CD1c-positive myeloid dendritic cell (primary cell): ENCODE results near the gene RDH14.

Experiments used
- DNase-seq: peaks from one replicate; pipeline ENCODE4 v3.0.0-alpha.2; 2016; ENCODE audit errors: extremely low spot score

Gene RDH14

GRCh38 chr2:18566145-18566769, 5.8 kb upstream of the RDH14 start:
- DNase-seq, result no peak

GRCh38 chr2:18560797-18561085, 288 bp upstream of the RDH14 start:
- no peak for DNase-seq

GRCh38 chr2:18559531-18560030, 872 bp downstream of the RDH14 start:
- DNase-seq, result peak; percentile 2

- DNase-seq, result no peak
Observed at GRCh38 chr2:18558458-18558857, 2.0 kb downstream of the RDH14 start.

GRCh38 chr2:18557121-18557520, 3.3 kb downstream of the RDH14 start:
- DNase-seq, result no peak

GRCh38 chr2:18552351-18553077, 7.9 kb downstream of the RDH14 start:
- DNase-seq, result no peak

- DNase-seq, result no peak
Observed at GRCh38 chr2:18551623-18552022, 8.8 kb downstream of the RDH14 start.

GRCh38 chr2:18551169-18551568, 9.3 kb downstream of the RDH14 start:
- no peak for DNase-seq

- no peak for DNase-seq
Observed at GRCh38 chr2:18550433-18550832, 10.0 kb downstream of the RDH14 start.

GRCh38 chr2:18549083-18549482, 11.4 kb downstream of the RDH14 start:
- DNase-seq, result no peak

- no peak for DNase-seq
Observed at GRCh38 chr2:18548621-18549020, 11.8 kb downstream of the RDH14 start.

- DNase-seq, result no peak
Observed at GRCh38 chr2:18546567-18546966, 13.9 kb downstream of the RDH14 start.

- DNase-seq, result no peak
Observed at GRCh38 chr2:18545384-18545783, 15.1 kb downstream of the RDH14 start.

- no peak for DNase-seq
Observed at GRCh38 chr2:18544171-18544570, 16.3 kb downstream of the RDH14 start.

- DNase-seq, result no peak
Observed at GRCh38 chr2:18540872-18541271, 19.6 kb downstream of the RDH14 start.

GRCh38 chr2:18536697-18537096, 23.8 kb downstream of the RDH14 start:
- no peak for DNase-seq

- no peak for DNase-seq
Observed at GRCh38 chr2:18536100-18536499, 24.4 kb downstream of the RDH14 start.

- no peak for DNase-seq
Observed at GRCh38 chr2:18531194-18531593, 29.3 kb downstream of the RDH14 start.

GRCh38 chr2:18527822-18528221, 32.6 kb downstream of the RDH14 start:
- DNase-seq, result no peak

GRCh38 chr2:18527326-18527725, 33.1 kb downstream of the RDH14 start:
- DNase-seq, result no peak

- DNase-seq, result no peak
Observed at GRCh38 chr2:18526429-18526828, 34.0 kb downstream of the RDH14 start.

- no peak for DNase-seq
Observed at GRCh38 chr2:18525852-18526251, 34.6 kb downstream of the RDH14 start.

- no peak for DNase-seq
Observed at GRCh38 chr2:18525236-18525635, 35.2 kb downstream of the RDH14 start.
